GM23338 (cell line): ENCODE results near the gene JAZF1. TPM values are rescaled to one million over a fixed set of nuclear protein-coding genes. Genes with fewer than 3 reads are reported as not detected.

Experiments used
- ATAC-seq: fragments of 200-7000 bp; cut with Tn5 transposase; 3 replicates; pipeline ENCODE4 v1.9.1; 2020
- DNase-seq: peaks from one replicate; pipeline ENCODE4 v3.0.0-alpha.2; 2015; ENCODE audit warnings: low spot score
- H2AFZ ChIP-seq: fragments of 200-600 bp; sonication (generic); 2 replicates; pipeline ENCODE4 v1.8.0; 2016; ENCODE audit warnings: antibody characterized with exemption, mild to moderate bottlenecking, moderate library complexity
- H3F3A ChIP-seq: fragments of 200-600 bp; sonication (generic); replicated peaks from 2 replicates; pipeline ENCODE4 v1.8.0; 2017; ENCODE audit warnings: antibody characterized with exemption, mixed run types, low read depth
- H3K27ac ChIP-seq: fragments of 200-600 bp; sonication (generic); 2 replicates; pipeline ENCODE4 v1.6.1; 2016; ENCODE audit warnings: low read depth
- H3K27me3 ChIP-seq: fragments of 200-600 bp; sonication (generic); 2 replicates; pipeline ENCODE4 v1.8.0; 2016; ENCODE audit warnings: mild to moderate bottlenecking, mixed run types, moderate library complexity; ENCODE audit not compliant: insufficient read depth
- H3K36me3 ChIP-seq: fragments of 200-600 bp; sonication (generic); 2 replicates; pipeline ENCODE4 v1.8.0; 2016; ENCODE audit warnings: mild to moderate bottlenecking; ENCODE audit not compliant: insufficient read depth
- H3K4me1 ChIP-seq: fragments of 200-600 bp; sonication (generic); 2 replicates; pipeline ENCODE4 v1.8.0; 2016; ENCODE audit warnings: mild to moderate bottlenecking, moderate library complexity; ENCODE audit not compliant: insufficient read depth
- H3K4me2 ChIP-seq: fragments of 200-600 bp; sonication (generic); 2 replicates; pipeline ENCODE4 v1.7.1; 2017; ENCODE audit warnings: mixed run types
- H3K4me3 ChIP-seq: fragments of 200-600 bp; sonication (generic); 2 replicates; pipeline ENCODE4 v1.6.1; 2016; ENCODE audit warnings: mixed run types
- H3K79me2 ChIP-seq: fragments of 200-600 bp; sonication (generic); replicated peaks from 2 replicates; pipeline ENCODE4 v1.8.0; 2017; ENCODE audit warnings: mild to moderate bottlenecking; ENCODE audit not compliant: insufficient read depth
- H3K9me2 ChIP-seq: fragments of 200-600 bp; sonication (generic); 2 replicates; pipeline ENCODE4 v1.8.0; 2017; ENCODE audit not compliant: insufficient read depth
- H4K20me1 ChIP-seq: fragments of 200-600 bp; sonication (generic); replicated peaks from 2 replicates; pipeline ENCODE4 v1.8.0; 2017; ENCODE audit warnings: mild to moderate bottlenecking; ENCODE audit not compliant: insufficient read depth
- H3K27ac Mint-ChIP-seq: 2 replicates; pipeline ENCODE4 v1.8.0; 2020; ENCODE audit warnings: inconsistent platforms, mild to moderate bottlenecking, moderate library complexity, mixed read lengths
- H3K27me3 Mint-ChIP-seq: 3 replicates; pipeline ENCODE4 v1.8.0; 2022; ENCODE audit warnings: low read depth, mild to moderate bottlenecking, moderate library complexity, mixed read lengths, inconsistent platforms; ENCODE audit not compliant: insufficient read depth, poor library complexity
- H3K36me3 Mint-ChIP-seq: 3 replicates; pipeline ENCODE4 v1.8.0; 2021; ENCODE audit warnings: low read depth, mild to moderate bottlenecking, inconsistent platforms, moderate library complexity, mixed read lengths
- H3K4me1 Mint-ChIP-seq: 3 replicates; pipeline ENCODE4 v1.8.0; 2020; ENCODE audit warnings: mild to moderate bottlenecking, inconsistent platforms, mixed read lengths
- H3K4me3 Mint-ChIP-seq: 3 replicates; pipeline ENCODE4 v1.8.0; 2021; ENCODE audit warnings: moderate library complexity, mild to moderate bottlenecking, inconsistent platforms, mixed read lengths
- H3K9me3 Mint-ChIP-seq: 3 replicates; pipeline ENCODE4 v1.8.0; 2020; ENCODE audit warnings: moderate library complexity, mild to moderate bottlenecking, inconsistent platforms, mixed read lengths
- CREB1 ChIP-seq: fragments of 250-450 bp; sonication (Bioruptor Pico); IDR thresholded peaks from 2 replicates; pipeline ENCODE4 v1.5.0; 2020; ENCODE audit warnings: low read depth, mild to moderate bottlenecking, moderate library complexity
- ETS1 ChIP-seq: IDR thresholded peaks from 2 replicates; pipeline ENCODE4 v1.6.1; 2016; ENCODE audit warnings: antibody characterized with exemption
- EZH2 ChIP-seq: fragments of 200-600 bp; sonication (generic); IDR thresholded peaks from one replicate; pipeline ENCODE4 v1.8.0; 2017; ENCODE audit warnings: antibody characterized with exemption, mild to moderate bottlenecking, low read depth; ENCODE audit not compliant: unreplicated experiment
- EZH2phosphoT487 ChIP-seq: fragments of 200-600 bp; sonication (generic); IDR thresholded peaks from one replicate; pipeline ENCODE4 v1.8.1; 2018; ENCODE audit warnings: antibody characterized with exemption; ENCODE audit not compliant: unreplicated experiment
- JUNB ChIP-seq: IDR thresholded peaks from one replicate; pipeline ENCODE4 v1.6.1; 2016; ENCODE audit warnings: antibody characterized with exemption; ENCODE audit not compliant: unreplicated experiment
- NANOG ChIP-seq: IDR thresholded peaks from 2 replicates; pipeline ENCODE4 v1.6.1; 2016; ENCODE audit warnings: antibody characterized with exemption, borderline replicate concordance
- POLR2AphosphoS5 ChIP-seq: IDR thresholded peaks from 2 replicates; pipeline ENCODE4 v1.6.1; 2016; ENCODE audit warnings: antibody characterized with exemption, low read depth
- STAT1 ChIP-seq: IDR thresholded peaks from one replicate; pipeline ENCODE4 v1.6.1; 2016; ENCODE audit warnings: antibody characterized with exemption; ENCODE audit not compliant: unreplicated experiment
- ZNF331 ChIP-seq: fragments of 250-450 bp; sonication (Bioruptor Pico); IDR thresholded peaks from 2 replicates; pipeline ENCODE4 v1.5.0; 2020; ENCODE audit warnings: low read depth, mild to moderate bottlenecking, moderate library complexity
- ZNF462 ChIP-seq: fragments of 250-450 bp; sonication (Bioruptor Pico); IDR thresholded peaks from 2 replicates; pipeline ENCODE4 v1.5.0; 2020; ENCODE audit warnings: mild to moderate bottlenecking, moderate library complexity
- polyA plus RNA-seq: library from polyadenylated mRNA; unstranded; fragments of >200 nt; fragmentation: Nextera tagmentation; extraction: Ambion mirVana; gene quantifications from 2 replicates; pipeline ENCODE4 v1.2.1, GENCODE V29; 2016
- total RNA-seq: library from RNA; depleted of rRNA; stranded (reverse); fragments of >200 nt; shearing (Covaris generic); gene quantifications from 2 replicates; pipeline ENCODE4 v1.2.3, GENCODE V29; 2014

The JAZF1 gene
- total and polyA plus RNA-seq, 2 experiments from 2014 or later: 12.2 to 22.2 TPM

- Histone ChIP-seq H3K27ac (no peak overlapping the region), H3K4me2 (no peak overlapping the region), H3K79me2 (no peaks in the 10 kb centered on the region; the same call in 1 of the 2 replicates), H3K36me3 (no peaks in the 10 kb centered on the region), H3F3A (no peaks in the 10 kb centered on the region), H3K4me1 (peaks cover 33% of the 10 kb centered on the region), H4K20me1 (no peaks in the 10 kb centered on the region), H3K27me3 (no peaks in the 10 kb centered on the region), H3K4me3 (no peak overlapping the region), H2AFZ (no peak overlapping the region), H3K9me2 (0 out of 2 replicates have a peak, but pooled peaks cover 3% of the 10 kb centered on the region)
- Mint-ChIP-seq H3K4me3 (no peak overlapping the region), H3K36me3 (peaks cover 6% of the 10 kb centered on the region; the same call in 1 of the 3 replicates), H3K9me3 (0 out of 3 replicates have a peak, but pooled peaks cover 2% of the 10 kb centered on the region), H3K27ac (no peak overlapping the region), H3K27me3 (no peaks in the 10 kb centered on the region), H3K4me1 (peaks cover 43% of the 10 kb centered on the region)
- no peak for DNase-seq
- no peak for ATAC-seq
- no peak for TF ChIP-seq EZH2
- no peak for TF ChIP-seq ZNF462 (CRISPR knock-in tag)
- no peak for TF ChIP-seq JUNB
- no peak for TF ChIP-seq ZNF331
- no peak for TF ChIP-seq POLR2AphosphoS5
- no peak for TF ChIP-seq EZH2phosphoT487
- no peak for TF ChIP-seq NANOG
- no peak for TF ChIP-seq STAT1
- TF ChIP-seq ETS1: no peak
- TF ChIP-seq CREB1: no peak
Measured at GRCh38 chr7:27916372-27916771, 264.2 kb downstream of the JAZF1 start.
